GM23338 (cell line): ENCODE results near the gene PIK3R3. TPM values are rescaled to one million over a fixed set of nuclear protein-coding genes. Genes with fewer than 3 reads are reported as not detected.

Source experiments
- ATAC-seq: fragments of 200-7000 bp; cut with Tn5 transposase; 3 replicates; pipeline ENCODE4 v1.9.1; 2020
- DNase-seq: peaks from one replicate; pipeline ENCODE4 v3.0.0-alpha.2; 2015; ENCODE audit warnings: low spot score
- H2AFZ ChIP-seq: fragments of 200-600 bp; sonication (generic); 2 replicates; pipeline ENCODE4 v1.8.0; 2016; ENCODE audit warnings: antibody characterized with exemption, mild to moderate bottlenecking, moderate library complexity
- H3F3A ChIP-seq: fragments of 200-600 bp; sonication (generic); replicated peaks from 2 replicates; pipeline ENCODE4 v1.8.0; 2017; ENCODE audit warnings: antibody characterized with exemption, mixed run types, low read depth
- H3K27ac ChIP-seq: fragments of 200-600 bp; sonication (generic); 2 replicates; pipeline ENCODE4 v1.6.1; 2016; ENCODE audit warnings: low read depth
- H3K27me3 ChIP-seq: fragments of 200-600 bp; sonication (generic); 2 replicates; pipeline ENCODE4 v1.8.0; 2016; ENCODE audit warnings: mild to moderate bottlenecking, mixed run types, moderate library complexity; ENCODE audit not compliant: insufficient read depth
- H3K36me3 ChIP-seq: fragments of 200-600 bp; sonication (generic); 2 replicates; pipeline ENCODE4 v1.8.0; 2016; ENCODE audit warnings: mild to moderate bottlenecking; ENCODE audit not compliant: insufficient read depth
- H3K4me1 ChIP-seq: fragments of 200-600 bp; sonication (generic); 2 replicates; pipeline ENCODE4 v1.8.0; 2016; ENCODE audit warnings: mild to moderate bottlenecking, moderate library complexity; ENCODE audit not compliant: insufficient read depth
- H3K4me2 ChIP-seq: fragments of 200-600 bp; sonication (generic); 2 replicates; pipeline ENCODE4 v1.7.1; 2017; ENCODE audit warnings: mixed run types
- H3K4me3 ChIP-seq: fragments of 200-600 bp; sonication (generic); 2 replicates; pipeline ENCODE4 v1.6.1; 2016; ENCODE audit warnings: mixed run types
- H3K79me2 ChIP-seq: fragments of 200-600 bp; sonication (generic); replicated peaks from 2 replicates; pipeline ENCODE4 v1.8.0; 2017; ENCODE audit warnings: mild to moderate bottlenecking; ENCODE audit not compliant: insufficient read depth
- H3K9me2 ChIP-seq: fragments of 200-600 bp; sonication (generic); 2 replicates; pipeline ENCODE4 v1.8.0; 2017; ENCODE audit not compliant: insufficient read depth
- H4K20me1 ChIP-seq: fragments of 200-600 bp; sonication (generic); replicated peaks from 2 replicates; pipeline ENCODE4 v1.8.0; 2017; ENCODE audit warnings: mild to moderate bottlenecking; ENCODE audit not compliant: insufficient read depth
- H3K27ac Mint-ChIP-seq: 2 replicates; pipeline ENCODE4 v1.8.0; 2020; ENCODE audit warnings: inconsistent platforms, mild to moderate bottlenecking, moderate library complexity, mixed read lengths
- H3K27me3 Mint-ChIP-seq: 3 replicates; pipeline ENCODE4 v1.8.0; 2022; ENCODE audit warnings: low read depth, mild to moderate bottlenecking, moderate library complexity, mixed read lengths, inconsistent platforms; ENCODE audit not compliant: insufficient read depth, poor library complexity
- H3K36me3 Mint-ChIP-seq: 3 replicates; pipeline ENCODE4 v1.8.0; 2021; ENCODE audit warnings: low read depth, mild to moderate bottlenecking, inconsistent platforms, moderate library complexity, mixed read lengths
- H3K4me1 Mint-ChIP-seq: 3 replicates; pipeline ENCODE4 v1.8.0; 2020; ENCODE audit warnings: mild to moderate bottlenecking, inconsistent platforms, mixed read lengths
- H3K4me3 Mint-ChIP-seq: 3 replicates; pipeline ENCODE4 v1.8.0; 2021; ENCODE audit warnings: moderate library complexity, mild to moderate bottlenecking, inconsistent platforms, mixed read lengths
- H3K9me3 Mint-ChIP-seq: 3 replicates; pipeline ENCODE4 v1.8.0; 2020; ENCODE audit warnings: moderate library complexity, mild to moderate bottlenecking, inconsistent platforms, mixed read lengths
- CREB1 ChIP-seq: fragments of 250-450 bp; sonication (Bioruptor Pico); IDR thresholded peaks from 2 replicates; pipeline ENCODE4 v1.5.0; 2020; ENCODE audit warnings: low read depth, mild to moderate bottlenecking, moderate library complexity
- JUNB ChIP-seq: IDR thresholded peaks from one replicate; pipeline ENCODE4 v1.6.1; 2016; ENCODE audit warnings: antibody characterized with exemption; ENCODE audit not compliant: unreplicated experiment
- STAT1 ChIP-seq: IDR thresholded peaks from one replicate; pipeline ENCODE4 v1.6.1; 2016; ENCODE audit warnings: antibody characterized with exemption; ENCODE audit not compliant: unreplicated experiment
- polyA plus RNA-seq: library from polyadenylated mRNA; unstranded; fragments of >200 nt; fragmentation: Nextera tagmentation; extraction: Ambion mirVana; gene quantifications from 2 replicates; pipeline ENCODE4 v1.2.1, GENCODE V29; 2016
- total RNA-seq: library from RNA; depleted of rRNA; stranded (reverse); fragments of >200 nt; shearing (Covaris generic); gene quantifications from 2 replicates; pipeline ENCODE4 v1.2.3, GENCODE V29; 2014
- TF ChIP-seq, protein P1 (sequence below), 2 experiments: fragments of 200-600 bp in 1 of 2; sonication (generic) in 1 of 2; conservative IDR thresholded peaks; 2 replicates each; pipeline versions ENCODE4 v1.5.1 to v1.6.1; 2016 to 2017; ENCODE audit warnings: antibody characterized with exemption in 2 of 2, low read depth in 2 of 2, mild to moderate bottlenecking in 2 of 2, moderate library complexity in 1 of 2

PIK3R3 gene
- total and polyA plus RNA-seq, 2 experiments from 2014 or later: 7.5 to 8.6 TPM

DNA sequence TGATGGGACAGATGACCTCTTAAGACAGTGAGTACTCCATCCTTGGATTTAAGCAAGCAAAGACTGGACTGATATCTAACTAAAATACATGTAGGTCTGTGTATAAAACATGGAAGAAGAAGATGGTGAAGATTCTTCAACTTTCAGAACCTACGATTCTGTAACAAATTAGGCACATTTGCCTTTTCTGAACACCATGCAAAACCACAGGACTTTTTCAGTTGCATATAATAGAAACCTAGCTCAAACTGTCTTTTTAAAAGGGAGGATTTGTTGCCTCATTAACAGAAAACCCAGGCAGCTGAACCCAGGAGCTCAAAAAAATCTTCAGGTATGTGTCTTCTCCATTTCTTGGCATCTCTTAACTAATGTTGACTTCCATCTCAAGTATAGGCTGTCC lies 27.8 kb upstream of the PIK3R3 start:
- H3K4me2 ChIP-seq: no peak overlapping the region
- Mint-ChIP-seq H3K9me3 (no peaks in the 10 kb centered on the region), H3K4me1 (no peaks in the 10 kb centered on the region), H3K4me3 (no peak overlapping the region), H3K27me3 (no peaks in the 10 kb centered on the region), H3K27ac (no peak overlapping the region), H3K36me3 (no peaks in the 10 kb centered on the region)
- H4K20me1 ChIP-seq: no peaks in the 10 kb centered on the region
- no peaks in the 10 kb centered on the region for H3K27me3 ChIP-seq
- H3K27ac ChIP-seq: no peak overlapping the region
- no peaks in the 10 kb centered on the region for H3K36me3 ChIP-seq
- TF ChIP-seq STAT1 (no peak), CREB1 (CRISPR knock-in tag) (no peak)
- TF ChIP-seq, protein P1, sequence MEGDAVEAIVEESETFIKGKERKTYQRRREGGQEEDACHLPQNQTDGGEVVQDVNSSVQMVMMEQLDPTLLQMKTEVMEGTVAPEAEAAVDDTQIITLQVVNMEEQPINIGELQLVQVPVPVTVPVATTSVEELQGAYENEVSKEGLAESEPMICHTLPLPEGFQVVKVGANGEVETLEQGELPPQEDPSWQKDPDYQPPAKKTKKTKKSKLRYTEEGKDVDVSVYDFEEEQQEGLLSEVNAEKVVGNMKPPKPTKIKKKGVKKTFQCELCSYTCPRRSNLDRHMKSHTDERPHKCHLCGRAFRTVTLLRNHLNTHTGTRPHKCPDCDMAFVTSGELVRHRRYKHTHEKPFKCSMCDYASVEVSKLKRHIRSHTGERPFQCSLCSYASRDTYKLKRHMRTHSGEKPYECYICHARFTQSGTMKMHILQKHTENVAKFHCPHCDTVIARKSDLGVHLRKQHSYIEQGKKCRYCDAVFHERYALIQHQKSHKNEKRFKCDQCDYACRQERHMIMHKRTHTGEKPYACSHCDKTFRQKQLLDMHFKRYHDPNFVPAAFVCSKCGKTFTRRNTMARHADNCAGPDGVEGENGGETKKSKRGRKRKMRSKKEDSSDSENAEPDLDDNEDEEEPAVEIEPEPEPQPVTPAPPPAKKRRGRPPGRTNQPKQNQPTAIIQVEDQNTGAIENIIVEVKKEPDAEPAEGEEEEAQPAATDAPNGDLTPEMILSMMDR (conservative IDR thresholded peaks at IDR 0.05; ENCODE audit: low read depth in 2 of 2): no peak
- no peaks in the 10 kb centered on the region for H3F3A ChIP-seq
- no peak overlapping the region for H2AFZ ChIP-seq
- ATAC-seq: no peak
- no peak overlapping the region for H3K4me3 ChIP-seq
- H3K4me1 ChIP-seq: no peaks in the 10 kb centered on the region
- DNase-seq: no peak
- no peaks in the 10 kb centered on the region for H3K9me2 ChIP-seq
- no peaks in the 10 kb centered on the region for H3K79me2 ChIP-seq

DNA sequence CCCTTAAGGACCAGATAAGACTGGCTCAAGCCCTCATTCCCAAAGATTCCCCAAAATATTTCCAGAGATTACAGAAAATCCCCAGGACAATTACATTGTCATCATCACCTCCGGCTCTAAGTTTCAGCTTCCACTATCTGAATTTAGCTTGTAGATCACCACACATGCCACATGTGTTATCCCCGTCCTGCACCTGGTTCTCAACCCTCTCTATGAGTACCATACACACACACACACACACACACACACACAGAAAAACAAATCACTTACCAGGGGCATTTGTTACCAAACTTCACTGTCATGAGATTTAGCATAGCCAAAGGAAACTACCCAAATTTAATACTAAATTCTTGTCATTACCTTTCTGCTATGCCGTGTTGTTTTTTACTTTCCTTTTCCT lies 27.1 kb upstream of the PIK3R3 start:
- TF ChIP-seq, protein P1 (conservative IDR thresholded peaks at IDR 0.05; ENCODE audit: low read depth in 2 of 2): no peak
- no peak for TF ChIP-seq JUNB
- DNase-seq (no peak), ATAC-seq (no peak)
- Mint-ChIP-seq H3K9me3 (no peaks in the 10 kb centered on the region), H3K27me3 (peaks cover 2% of the 10 kb centered on the region), H3K4me3 (no peak overlapping the region), H3K27ac (no peak overlapping the region), H3K4me1 (no peaks in the 10 kb centered on the region; the same call in 2 of the 3 replicates), H3K36me3 (no peaks in the 10 kb centered on the region)
- H3F3A ChIP-seq: no peaks in the 10 kb centered on the region
- H3K27ac ChIP-seq: no peak overlapping the region
- no peak overlapping the region for H3K4me2 ChIP-seq
- no peaks in the 10 kb centered on the region for H3K27me3 ChIP-seq
- H3K79me2 ChIP-seq: no peaks in the 10 kb centered on the region
- H3K9me2 ChIP-seq: no peaks in the 10 kb centered on the region
- no peaks in the 10 kb centered on the region for H3K36me3 ChIP-seq
- no peaks in the 10 kb centered on the region for H3K4me1 ChIP-seq
- no peak overlapping the region for H3K4me3 ChIP-seq
- H4K20me1 ChIP-seq: no peaks in the 10 kb centered on the region
- no peak overlapping the region for H2AFZ ChIP-seq
